GM12878 (cell line): ENCODE data around the gene BSN. TPM values are rescaled to one million over a fixed set of nuclear protein-coding genes. Genes with fewer than 3 reads are reported as not detected.

Experiments used
- ATAC-seq: fragments of 200-7000 bp; cut with Tn5 transposase; 3 replicates; pipeline ENCODE4 v1.9.1; 2020; ENCODE audit warnings: mild to moderate bottlenecking, moderate library complexity
- BruUV-seq: library from RNA; stranded (reverse); fragments of 400-500 nt; replicated peaks from 2 replicates; lab custom pipeline; 2021; lab: Mats Ljungman, UMichigan
- CTCF ChIA-PET: fragments of 300-600 bp; sonication (Branson Sonifier 250); formaldehyde crosslinking; extraction: SDS; loops from one replicate; lab custom pipeline; 2021; ENCODE audit warnings: inconsistent platforms; lab: Yijun Ruan, JAX
- POLR2A ChIA-PET: fragments of 350-600 bp; formaldehyde crosslinking; extraction: SDS; loops from one replicate; lab custom pipeline; 2021; ENCODE audit warnings: inconsistent platforms; lab: Charles Lee
- RAD21 ChIA-PET: fragments of 300-600 bp; sonication (Branson Sonifier 250); formaldehyde crosslinking; loops from one replicate; lab custom pipeline; 2023; ENCODE audit warnings: antibody characterized with exemption; ENCODE audit not compliant: unreplicated experiment; lab: Charles Lee
- SMC1A ChIA-PET: fragments of 300-600 bp; sonication (Branson Sonifier 250); formaldehyde crosslinking; loops from one replicate; lab custom pipeline; 2023; ENCODE audit not compliant: unreplicated experiment, uncharacterized antibody; lab: Charles Lee
- DNase-seq: peaks from one replicate; pipeline ENCODE4 v3.0.0-alpha.2; 2011; ENCODE audit warnings: low read depth, low spot score
- FAIRE-seq: peaks from 3 replicates; lab custom pipeline; 2011; peaks lifted over from hg19 to GRCh38; lab: Jason Lieb, UNC
- H2AFZ ChIP-seq: 2 replicates; pipeline ENCODE4 v1.6.0; 2011; ENCODE audit warnings: low read depth, low read length, control low read depth; ENCODE audit not compliant: control insufficient read depth
- H3K27ac ChIP-seq: 2 replicates; pipeline ENCODE4 v1.5.1; 2011; ENCODE audit warnings: control low read depth; ENCODE audit not compliant: control insufficient read depth, insufficient read depth
- H3K27me3 ChIP-seq, 2 experiments: replicated peaks in 1 of 2; 2 replicates each; pipeline versions ENCODE4 v1.6.0 to v1.6.1; 2011; ENCODE audit warnings: low read length in 1 of 2; ENCODE audit not compliant: control insufficient read depth in 2 of 2, insufficient read depth in 2 of 2
- H3K36me3 ChIP-seq, 2 experiments: 2 replicates each; pipeline ENCODE4 v1.5.1; 2011; ENCODE audit warnings: low read length in 1 of 2; ENCODE audit not compliant: control insufficient read depth in 2 of 2, insufficient read depth in 2 of 2
- H3K4me1 ChIP-seq: 2 replicates; pipeline ENCODE4 v1.6.1; 2011; ENCODE audit warnings: mild to moderate bottlenecking, low read length, moderate library complexity, mixed read lengths; ENCODE audit not compliant: control insufficient read depth, insufficient read depth
- H3K4me2 ChIP-seq: 2 replicates; pipeline ENCODE4 v1.6.0; 2011; ENCODE audit warnings: control low read depth; ENCODE audit not compliant: control insufficient read depth, insufficient read depth
- H3K4me3 ChIP-seq: fragments of 200-600 bp; sonication (generic); 2 replicates; pipeline ENCODE4 v1.5.1; 2016
- H3K79me2 ChIP-seq: 2 replicates; pipeline ENCODE4 v1.6.0; 2011; ENCODE audit warnings: low read length; ENCODE audit not compliant: control insufficient read depth, insufficient read depth
- H3K9ac ChIP-seq: 2 replicates; pipeline ENCODE4 v1.8.0; 2011; ENCODE audit warnings: low read length, control low read depth, mixed read lengths; ENCODE audit not compliant: control insufficient read depth, insufficient read depth
- H3K9me3 ChIP-seq: replicated peaks from 3 replicates; pipeline ENCODE4 v1.5.1; 2011; ENCODE audit warnings: mild to moderate bottlenecking, low read length; ENCODE audit not compliant: control insufficient read depth, insufficient read depth
- H4K20me1 ChIP-seq: 2 replicates; pipeline ENCODE4 v1.6.0; 2011; ENCODE audit not compliant: control insufficient read depth, insufficient read depth
- CBFB ChIP-seq: IDR thresholded peaks from 2 replicates; pipeline ENCODE4 v1.6.1; 2016; ENCODE audit warnings: antibody characterized with exemption, low read depth
- EGR1 ChIP-seq, 2 experiments: IDR thresholded peaks; 1 replicate in 1 of 2; 2 replicates in 1 of 2; pipeline ENCODE4 v1.6.1; 2011 to 2012; ENCODE audit warnings: low read depth in 2 of 2, low read length in 2 of 2, borderline replicate concordance in 1 of 2, mild to moderate bottlenecking in 1 of 2, moderate library complexity in 1 of 2
- EP300 ChIP-seq, 2 experiments: fragments of 150-350 bp in 1 of 2; IDR thresholded peaks; 2 replicates each; pipeline ENCODE4 v1.6.1; 2011 to 2012; ENCODE audit warnings: low read depth in 2 of 2, low read length in 2 of 2, borderline replicate concordance in 1 of 2, improper control_type of control experiment in 1 of 2, inconsistent platforms in 1 of 2; ENCODE audit not compliant: control insufficient read depth in 1 of 2
- HDAC6 ChIP-seq: fragments of 200-600 bp; sonication (generic); IDR thresholded peaks from one replicate; pipeline ENCODE4 v1.8.0; 2017; ENCODE audit warnings: antibody characterized with exemption; ENCODE audit not compliant: unreplicated experiment
- IKZF1 ChIP-seq: fragments of 450-650 bp; conservative IDR thresholded peaks from 2 replicates; pipeline ENCODE4 v1.6.1; 2017; ENCODE audit warnings: antibody characterized with exemption, mild to moderate bottlenecking
- IRF4 ChIP-seq: IDR thresholded peaks from 2 replicates; pipeline ENCODE4 v1.6.1; 2011; ENCODE audit warnings: low read depth, low read length
- MEF2A ChIP-seq: IDR thresholded peaks from 2 replicates; pipeline ENCODE4 v1.6.1; 2011; ENCODE audit warnings: low read depth, mild to moderate bottlenecking, low read length, moderate library complexity; ENCODE audit not compliant: insufficient read depth
- MTA2 ChIP-seq: fragments of 450-650 bp; IDR thresholded peaks from 2 replicates; pipeline ENCODE4 v1.6.1; 2016; ENCODE audit warnings: low read depth, mild to moderate bottlenecking, moderate library complexity
- NFYB ChIP-seq: IDR thresholded peaks from 2 replicates; pipeline ENCODE4 v1.6.1; 2011; ENCODE audit warnings: low read depth, mild to moderate bottlenecking, low read length, improper control_type of control experiment, moderate library complexity; ENCODE audit not compliant: insufficient read depth
- SPI1 ChIP-seq: IDR thresholded peaks from 2 replicates; pipeline ENCODE4 v1.6.1; 2011; ENCODE audit warnings: low read depth, mild to moderate bottlenecking, low read length, moderate library complexity, borderline replicate concordance; ENCODE audit not compliant: insufficient read depth
- ZNF622 ChIP-seq: fragments of 450-650 bp; IDR thresholded peaks from 2 replicates; pipeline ENCODE4 v1.6.1; 2017; ENCODE audit warnings: mild to moderate bottlenecking, inconsistent platforms
- WGBS: methylation state at CpG from one replicate; pipeline ENCODE4 v1.1.6; 2016; ENCODE audit warnings: low lambda C conversion rate; ENCODE audit not compliant: insufficient replicate concordance, insufficient coverage; ENCODE audit errors: missing lambda C conversion rate; 5-methylcytosine and 5-hydroxymethylcytosine counted together
- in situ Hi-C: fragments of 300-500 bp; cut with MboI; formaldehyde crosslinking; loops from 9 replicates; pipeline ENCODE4 v1.14.3; 2018; ENCODE audit warnings: mixed read lengths
- intact Hi-C: fragments of 100-400 bp; cut with micrococcal nuclease; formaldehyde crosslinking; loops from one replicate; pipeline ENCODE4 v1.14.2; 2022; ENCODE audit not compliant: unreplicated experiment
- polyA plus RNA-seq, 11 experiments: library from polyadenylated mRNA; depleted of rRNA in 4 of 11; unstranded in 6 of 11; stranded (reverse) in 5 of 11; fragments of >200 nt; fragmentation: Nextera tagmentation in 4 of 11; fragmentation: Illumina TruSeq in 1 of 11; extraction: Ambion mirVana in 4 of 11; extraction: Trizol in 1 of 11; gene quantifications; 1 replicate in 1 of 11; 2 replicates in 10 of 11; pipeline versions ENCODE4 v1.2.1 to v1.2.3, GENCODE V29; 2011 to 2016; ENCODE audit warnings: inconsistent platforms in 2 of 11, missing spikeins in 2 of 11, low read depth in 1 of 11
- total RNA-seq, 4 experiments: library from RNA; depleted of rRNA in 3 of 4; stranded (reverse); fragments of >200 nt in 3 of 4; fragmentation: Illumina TruSeq in 1 of 4; extraction: Trizol in 1 of 4; gene quantifications; 2 replicates each; pipeline versions ENCODE4 v1.2.1 to v1.2.3, GENCODE V29; 2013 to 2021
- TF ChIP-seq, protein P1 (sequence below): IDR thresholded peaks from 2 replicates; pipeline ENCODE4 v1.6.1; 2011; ENCODE audit warnings: low read depth, low read length, improper control_type of control experiment, borderline replicate concordance
- TF ChIP-seq, protein P2 (sequence below): fragments of 150-350 bp; IDR thresholded peaks from 2 replicates; pipeline ENCODE4 v1.6.1; 2014; ENCODE audit warnings: mild to moderate bottlenecking, low read depth, low read length
- TF ChIP-seq, protein P3 (sequence below), 3 experiments: IDR thresholded peaks in 2 of 3; conservative IDR thresholded peaks in 1 of 3; 2 replicates each; pipeline ENCODE4 v1.5.1; 2011; ENCODE audit warnings: low read depth in 3 of 3, low read length in 3 of 3, mild to moderate bottlenecking in 3 of 3, control low read depth in 2 of 3, moderate library complexity in 2 of 3, inconsistent platforms in 1 of 3, mixed read lengths in 1 of 3; ENCODE audit not compliant: control insufficient read depth in 2 of 3, insufficient read depth in 1 of 3; ENCODE audit errors: extremely low read depth in 1 of 3
- TF ChIP-seq, protein P4 (sequence below): fragments of 450-650 bp; IDR thresholded peaks from 2 replicates; pipeline ENCODE4 v1.6.1; 2016; ENCODE audit warnings: mild to moderate bottlenecking

BSN gene
- total and polyA plus RNA-seq, 10 of the 15 experiments (the other 5 are each of a cell fraction or from before 2014, with no cell fraction given): under 0.01 to 0.19 (median 0.05) TPM; not detected in 1

DNA sequence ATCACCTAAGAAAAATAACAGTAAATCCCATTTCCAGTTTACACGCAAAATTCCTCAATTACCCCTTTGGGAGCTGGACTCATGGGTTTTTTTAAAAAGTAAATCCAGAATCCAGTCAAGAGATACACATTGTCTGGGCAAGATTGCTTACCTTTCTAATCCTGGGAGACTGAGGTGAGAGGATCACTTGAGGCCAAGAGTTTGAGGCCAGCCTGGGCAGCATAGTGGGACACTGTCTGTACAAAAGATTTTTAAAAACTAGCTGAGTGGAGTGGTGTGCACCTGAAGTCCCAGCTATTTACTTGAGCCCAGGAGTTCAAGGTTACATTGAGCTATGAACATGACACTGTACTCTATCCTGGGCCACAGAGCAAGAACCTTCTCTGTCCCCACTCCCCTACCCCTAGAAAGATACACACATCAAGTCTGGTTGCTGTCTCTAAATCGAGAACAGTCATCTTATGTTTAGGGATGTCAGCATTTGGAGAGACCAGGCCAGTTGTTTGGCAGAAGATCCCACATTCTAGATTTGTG lies 45.2 kb upstream of the BSN start (continued):
- TF ChIP-seq, protein P1, sequence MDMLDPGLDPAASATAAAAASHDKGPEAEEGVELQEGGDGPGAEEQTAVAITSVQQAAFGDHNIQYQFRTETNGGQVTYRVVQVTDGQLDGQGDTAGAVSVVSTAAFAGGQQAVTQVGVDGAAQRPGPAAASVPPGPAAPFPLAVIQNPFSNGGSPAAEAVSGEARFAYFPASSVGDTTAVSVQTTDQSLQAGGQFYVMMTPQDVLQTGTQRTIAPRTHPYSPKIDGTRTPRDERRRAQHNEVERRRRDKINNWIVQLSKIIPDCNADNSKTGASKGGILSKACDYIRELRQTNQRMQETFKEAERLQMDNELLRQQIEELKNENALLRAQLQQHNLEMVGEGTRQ: no peak
- no peak for TF ChIP-seq IRF4
- no peak for TF ChIP-seq HDAC6
- TF ChIP-seq SPI1: no peak
- no peak for TF ChIP-seq NFYB
- TF ChIP-seq MTA2: no peak
- TF ChIP-seq ZNF622: no peak
- TF ChIP-seq EGR1 (IDR thresholded peaks at IDR 0.05; ENCODE audit: borderline replicate concordance in 1 of 2, low read depth in 2 of 2, low read length in 2 of 2): no peak
- TF ChIP-seq, protein P2, sequence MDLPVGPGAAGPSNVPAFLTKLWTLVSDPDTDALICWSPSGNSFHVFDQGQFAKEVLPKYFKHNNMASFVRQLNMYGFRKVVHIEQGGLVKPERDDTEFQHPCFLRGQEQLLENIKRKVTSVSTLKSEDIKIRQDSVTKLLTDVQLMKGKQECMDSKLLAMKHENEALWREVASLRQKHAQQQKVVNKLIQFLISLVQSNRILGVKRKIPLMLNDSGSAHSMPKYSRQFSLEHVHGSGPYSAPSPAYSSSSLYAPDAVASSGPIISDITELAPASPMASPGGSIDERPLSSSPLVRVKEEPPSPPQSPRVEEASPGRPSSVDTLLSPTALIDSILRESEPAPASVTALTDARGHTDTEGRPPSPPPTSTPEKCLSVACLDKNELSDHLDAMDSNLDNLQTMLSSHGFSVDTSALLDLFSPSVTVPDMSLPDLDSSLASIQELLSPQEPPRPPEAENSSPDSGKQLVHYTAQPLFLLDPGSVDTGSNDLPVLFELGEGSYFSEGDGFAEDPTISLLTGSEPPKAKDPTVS: no peak

DNA sequence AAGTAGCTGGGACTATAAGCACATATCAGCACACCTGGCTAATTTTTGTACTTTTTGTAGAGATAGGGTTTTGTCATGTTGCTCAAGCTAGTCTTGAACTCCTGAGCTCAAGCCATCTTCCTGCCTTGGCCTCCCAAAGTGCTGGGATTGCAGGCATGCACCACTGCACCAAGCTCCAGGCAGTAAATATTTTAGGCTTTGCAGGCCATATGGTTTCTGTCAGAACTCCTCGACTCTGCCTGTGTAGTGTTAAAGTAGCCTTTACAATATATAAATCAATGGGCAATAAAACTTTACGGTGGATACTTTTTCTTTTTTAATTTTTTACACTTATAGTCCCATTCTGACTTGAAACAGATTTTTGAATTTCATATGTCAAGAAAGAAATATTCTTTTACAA lies 42.6 kb upstream of the BSN start:
- RAD21 ChIA-PET: no interaction called here
- H3K9ac ChIP-seq: no peak overlapping the region
- WGBS: 100% methylated on average over 2 of the region's 2 CpGs
- DNase-seq (no peak), ATAC-seq (no peak), FAIRE-seq (no peak)
- no peak overlapping the region for H3K4me2 ChIP-seq
- intact Hi-C loops (no loop called here), in situ Hi-C loops (no loop called here)
- H3K27ac ChIP-seq: no peak overlapping the region
- H2AFZ ChIP-seq: no peak overlapping the region
- CTCF ChIA-PET: interaction anchor here (0.6 to 1.4 kb wide), 3 partner anchors 13 to 178 kb away, joined by 3 to 4 read pairs (median 3); no protein-coding TSS in a partner anchor
- SMC1A ChIA-PET: interaction anchor here (1.3 to 1.8 kb wide), 2 partner anchors 11 to 40 kb away, joined by 3 read pairs; no protein-coding TSS in a partner anchor
- H3K9me3 ChIP-seq: no peaks in the 10 kb centered on the region
- no peaks in the 10 kb centered on the region for H3K4me1 ChIP-seq
- H3K4me3 ChIP-seq: no peak overlapping the region
- POLR2A ChIA-PET: no interaction called here
- H3K27me3 ChIP-seq: no peaks in the 10 kb centered on the region
- no TSS peak for BruUV-seq
- no peaks in the 10 kb centered on the region for H4K20me1 ChIP-seq
- no peaks in the 10 kb centered on the region for H3K79me2 ChIP-seq
- H3K36me3 ChIP-seq: peaks cover 2 to 25% of the 10 kb centered on the region in 2 experiments
- TF ChIP-seq HDAC6 (no peak), MEF2A (no peak), EP300 (IDR thresholded peaks at IDR 0.05; ENCODE audit: borderline replicate concordance in 1 of 2, control insufficient read depth in 1 of 2, low read depth in 2 of 2, low read length in 2 of 2) (no peak), IKZF1 (no peak), CBFB (no peak), EGR1 (IDR thresholded peaks at IDR 0.05; ENCODE audit: borderline replicate concordance in 1 of 2, low read depth in 2 of 2, low read length in 2 of 2) (no peak)
- TF ChIP-seq, protein P3, sequence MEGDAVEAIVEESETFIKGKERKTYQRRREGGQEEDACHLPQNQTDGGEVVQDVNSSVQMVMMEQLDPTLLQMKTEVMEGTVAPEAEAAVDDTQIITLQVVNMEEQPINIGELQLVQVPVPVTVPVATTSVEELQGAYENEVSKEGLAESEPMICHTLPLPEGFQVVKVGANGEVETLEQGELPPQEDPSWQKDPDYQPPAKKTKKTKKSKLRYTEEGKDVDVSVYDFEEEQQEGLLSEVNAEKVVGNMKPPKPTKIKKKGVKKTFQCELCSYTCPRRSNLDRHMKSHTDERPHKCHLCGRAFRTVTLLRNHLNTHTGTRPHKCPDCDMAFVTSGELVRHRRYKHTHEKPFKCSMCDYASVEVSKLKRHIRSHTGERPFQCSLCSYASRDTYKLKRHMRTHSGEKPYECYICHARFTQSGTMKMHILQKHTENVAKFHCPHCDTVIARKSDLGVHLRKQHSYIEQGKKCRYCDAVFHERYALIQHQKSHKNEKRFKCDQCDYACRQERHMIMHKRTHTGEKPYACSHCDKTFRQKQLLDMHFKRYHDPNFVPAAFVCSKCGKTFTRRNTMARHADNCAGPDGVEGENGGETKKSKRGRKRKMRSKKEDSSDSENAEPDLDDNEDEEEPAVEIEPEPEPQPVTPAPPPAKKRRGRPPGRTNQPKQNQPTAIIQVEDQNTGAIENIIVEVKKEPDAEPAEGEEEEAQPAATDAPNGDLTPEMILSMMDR (IDR thresholded peaks at IDR 0.05 in 2 of 3, conservative IDR thresholded peaks at IDR 0.05 in 1 of 3; ENCODE audit: control insufficient read depth in 2 of 3, extremely low read depth in 1 of 3, insufficient read depth in 1 of 3, low read depth in 3 of 3, low read length in 3 of 3): no peak
- TF ChIP-seq, protein P4, sequence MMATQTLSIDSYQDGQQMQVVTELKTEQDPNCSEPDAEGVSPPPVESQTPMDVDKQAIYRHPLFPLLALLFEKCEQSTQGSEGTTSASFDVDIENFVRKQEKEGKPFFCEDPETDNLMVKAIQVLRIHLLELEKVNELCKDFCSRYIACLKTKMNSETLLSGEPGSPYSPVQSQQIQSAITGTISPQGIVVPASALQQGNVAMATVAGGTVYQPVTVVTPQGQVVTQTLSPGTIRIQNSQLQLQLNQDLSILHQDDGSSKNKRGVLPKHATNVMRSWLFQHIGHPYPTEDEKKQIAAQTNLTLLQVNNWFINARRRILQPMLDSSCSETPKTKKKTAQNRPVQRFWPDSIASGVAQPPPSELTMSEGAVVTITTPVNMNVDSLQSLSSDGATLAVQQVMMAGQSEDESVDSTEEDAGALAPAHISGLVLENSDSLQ: no peak
